Mesodermal cell (in vitro differentiated cells): ENCODE measurements around the gene RIC8B.
A peak's percentile ranks its signal among the peaks of the same experiment; 100 is the strongest.

Source experiments
- H3K27ac ChIP-seq: 2 replicates; pipeline ENCODE4 v1.7.0; 2013; ENCODE audit warnings: mild to moderate bottlenecking, low read depth, low read length, moderate library complexity; ENCODE audit not compliant: severe bottlenecking
- H3K36me3 ChIP-seq: 2 replicates; pipeline ENCODE4 v1.7.1; 2013; ENCODE audit warnings: mild to moderate bottlenecking, low read length, moderate library complexity; ENCODE audit not compliant: control insufficient read depth, insufficient read depth
- H3K4me1 ChIP-seq: one replicate; pipeline ENCODE4 v1.7.1; 2013; ENCODE audit warnings: mild to moderate bottlenecking, low read length; ENCODE audit not compliant: insufficient read depth, control insufficient read depth, poor library complexity, severe bottlenecking
- H3K4me3 ChIP-seq: 2 replicates; pipeline ENCODE4 v1.7.0; 2013; ENCODE audit warnings: low read length, control low read depth, mild to moderate bottlenecking; ENCODE audit not compliant: insufficient read depth, poor library complexity, severe bottlenecking; ENCODE audit errors: extremely low read depth
- H3K9me3 ChIP-seq: 2 replicates; pipeline ENCODE4 v1.7.1; 2013; ENCODE audit warnings: mild to moderate bottlenecking, low read length, moderate library complexity; ENCODE audit not compliant: control insufficient read depth
- WGBS, 2 experiments: methylation state at CpG; one replicate each; pipeline ENCODE4 v1.1.5; 2013; ENCODE audit warnings: missing lambda C conversion rate in 2 of 2; ENCODE audit not compliant: insufficient coverage in 2 of 2; 5-methylcytosine and 5-hydroxymethylcytosine counted together

Gene RIC8B

DNA sequence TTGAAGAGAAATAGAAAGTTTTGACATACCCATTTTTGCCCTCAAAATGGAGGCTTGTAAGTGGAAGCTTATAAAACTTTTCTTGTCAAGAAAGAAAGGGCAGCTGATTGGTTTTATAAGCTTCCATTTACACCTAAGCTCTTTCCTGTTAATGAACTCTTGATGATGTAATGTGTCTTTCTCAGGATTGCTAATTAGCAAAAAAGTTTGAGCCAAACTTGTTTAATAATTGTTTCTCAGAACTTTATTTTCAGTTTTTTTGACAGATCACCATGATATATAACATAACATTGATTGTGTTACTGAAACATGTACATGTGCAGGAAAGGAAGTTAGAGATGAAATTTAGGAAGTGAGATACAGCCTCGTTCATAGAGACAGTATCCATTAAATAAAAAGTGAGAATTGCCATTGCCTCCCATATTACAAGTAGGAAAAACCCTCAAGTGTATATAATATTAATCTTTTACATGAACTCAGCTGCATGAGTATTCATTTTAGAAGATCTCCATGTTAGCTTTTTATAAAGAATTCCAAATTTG is 26.8 kb downstream of the RIC8B start:
- Histone ChIP-seq H3K4me1 (no peaks in the 10 kb centered on the region), H3K9me3 (no peaks in the 10 kb centered on the region), H3K4me3 (no peak overlapping the region), H3K27ac (no peak overlapping the region), H3K36me3 (peaks cover 20% of the 10 kb centered on the region)
- WGBS, 2 experiments = no CpG with 5 or more reads among the region's 1 CpG

DNA sequence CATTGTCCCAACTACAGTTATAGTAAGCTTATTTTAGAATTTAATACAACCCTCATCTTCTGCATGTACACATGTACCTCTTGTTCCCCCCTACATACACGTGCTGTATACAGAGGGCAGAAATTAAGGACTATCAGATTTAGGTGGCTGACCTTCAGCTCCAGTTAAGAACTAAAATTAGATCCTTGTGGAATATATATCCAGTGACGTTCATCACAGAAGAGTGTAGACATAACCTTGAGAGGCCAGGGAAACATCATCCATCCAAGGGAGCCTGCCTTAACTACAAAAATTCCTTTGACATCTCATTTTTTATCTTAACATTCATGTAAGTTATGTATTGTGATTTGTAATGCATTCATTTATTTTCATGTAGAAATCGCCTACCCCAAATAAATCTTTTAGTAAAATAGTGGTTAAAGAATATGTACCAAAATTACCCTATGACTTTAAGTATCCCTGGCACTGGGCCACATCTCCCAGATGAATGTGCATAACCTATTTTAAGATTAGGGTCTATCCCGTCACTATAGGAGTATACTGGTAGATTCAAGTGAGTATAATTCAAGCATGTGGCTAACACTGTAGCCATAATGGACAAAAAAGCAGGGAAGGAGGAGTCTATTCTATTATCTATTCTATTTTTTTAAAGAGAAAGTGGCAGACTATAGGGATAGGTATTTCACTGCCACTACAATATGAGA is 27.5 kb downstream of the RIC8B start:
- no CpG with 5 or more reads among the region's 4 CpGs for WGBS, 2 experiments

DNA sequence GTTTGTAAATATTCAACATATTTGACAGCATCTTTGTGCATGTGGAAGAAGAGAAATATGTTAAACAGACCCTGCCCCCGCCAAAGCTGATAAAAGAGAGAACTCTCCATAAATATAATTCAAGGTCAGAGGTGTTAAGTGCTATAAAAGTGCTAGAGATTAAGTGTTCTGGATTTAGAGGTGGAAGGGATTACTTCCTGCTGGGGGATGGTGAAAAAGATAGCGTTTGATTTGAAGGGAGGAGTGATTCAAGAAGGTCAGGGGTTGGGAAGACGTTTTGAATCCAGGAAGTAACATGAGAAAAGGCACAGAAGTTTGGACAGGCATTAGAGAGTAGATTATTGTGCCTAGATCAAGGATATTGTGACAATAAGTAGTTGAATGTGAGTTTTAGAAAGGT is 30.2 kb downstream of the RIC8B start:
- peaks cover 20% of the 10 kb centered on the region for H3K36me3 ChIP-seq
- no peaks in the 10 kb centered on the region for H3K9me3 ChIP-seq
- no peaks in the 10 kb centered on the region for H3K4me1 ChIP-seq
- no peak overlapping the region for H3K27ac ChIP-seq
- WGBS, 2 experiments = 83 to 86% methylated on average over 2 of the region's 3 CpGs
- no peak overlapping the region for H3K4me3 ChIP-seq

More for the DNA sequence above, 27.5 kb downstream of the RIC8B start:
- H3K4me3 ChIP-seq = no peak overlapping the region
- H3K36me3 ChIP-seq = peaks cover 24% of the 10 kb centered on the region
- no peaks in the 10 kb centered on the region for H3K9me3 ChIP-seq
- no peaks in the 10 kb centered on the region for H3K4me1 ChIP-seq
- H3K27ac ChIP-seq = no peak overlapping the region

DNA sequence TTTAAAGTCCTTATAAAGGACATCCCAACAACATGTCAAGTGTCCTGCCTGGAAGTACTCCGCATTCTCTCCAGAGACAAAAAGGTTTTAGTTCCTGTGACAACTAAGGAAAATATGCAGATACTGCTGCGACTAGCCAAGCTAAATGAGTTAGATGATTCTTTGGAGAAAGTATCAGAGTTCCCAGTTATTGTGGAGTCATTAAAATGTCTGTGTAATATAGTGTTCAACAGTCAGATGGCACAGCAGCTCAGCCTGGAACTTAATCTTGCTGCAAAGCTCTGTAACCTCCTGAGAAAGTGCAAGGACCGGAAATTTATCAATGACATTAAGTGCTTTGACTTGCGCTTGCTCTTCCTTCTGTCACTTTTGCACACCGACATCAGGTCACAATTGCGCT is 40.2 kb downstream of the RIC8B start:
- Histone ChIP-seq H3K36me3 (peaks cover 22% of the 10 kb centered on the region), H3K9me3 (no peaks in the 10 kb centered on the region), H3K27ac (no peak overlapping the region), H3K4me3 (no peak overlapping the region), H3K4me1 (peaks cover 5% of the 10 kb centered on the region)
- WGBS, 2 experiments = 88 to 95% methylated on average over 6 of the region's 6 CpGs

DNA sequence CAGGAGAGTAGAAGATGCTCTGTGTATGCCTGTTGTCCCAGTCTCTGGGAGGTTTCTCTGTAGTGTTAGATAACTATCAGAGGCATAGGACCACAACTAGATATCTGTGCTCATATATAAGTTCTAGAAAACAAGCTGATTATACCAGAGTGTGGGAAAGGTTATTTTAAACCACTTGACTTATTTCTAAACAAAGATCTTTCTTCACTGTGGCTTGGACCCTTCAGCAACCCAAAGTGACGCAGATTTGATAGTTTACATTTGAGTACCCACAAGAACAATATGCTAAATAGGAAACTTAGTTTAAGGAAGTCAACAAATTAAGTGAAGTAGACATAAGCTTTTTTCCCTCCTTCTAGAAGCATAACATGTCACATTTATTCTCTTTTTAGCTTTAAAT is 41.3 kb downstream of the RIC8B start:
- 100% methylated on average over 1 of the region's 1 CpG; no CpG with 5 or more reads in 1 of the 2 experiments for WGBS, 2 experiments
- Histone ChIP-seq H3K4me1 (peaks cover 5% of the 10 kb centered on the region), H3K4me3 (no peak overlapping the region), H3K27ac (no peak overlapping the region), H3K9me3 (no peaks in the 10 kb centered on the region), H3K36me3 (peaks cover 22% of the 10 kb centered on the region)

DNA sequence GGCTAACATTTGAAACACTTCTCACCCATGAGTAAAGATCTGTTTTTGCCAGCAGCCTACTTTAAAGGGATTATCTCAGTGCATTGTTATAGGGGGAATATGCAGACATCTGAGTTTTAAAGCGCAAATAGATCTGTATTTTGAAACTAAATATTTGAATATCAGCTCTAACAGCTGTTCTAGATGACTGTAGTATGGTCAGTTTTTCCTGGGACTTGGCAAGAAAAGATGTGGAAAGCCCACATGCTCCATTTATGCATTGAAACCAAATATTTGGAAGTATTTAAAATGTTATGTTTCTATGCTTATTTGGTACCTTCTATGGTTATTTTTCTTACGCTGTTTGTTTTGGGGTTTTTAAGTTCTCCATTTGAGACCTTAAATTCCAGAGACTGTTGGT is 41.7 kb downstream of the RIC8B start:
- no peak overlapping the region for H3K4me3 ChIP-seq
- peaks cover 22% of the 10 kb centered on the region for H3K36me3 ChIP-seq
- H3K27ac ChIP-seq = no peak overlapping the region
- no peaks in the 10 kb centered on the region for H3K9me3 ChIP-seq
- H3K4me1 ChIP-seq = peaks cover 5% of the 10 kb centered on the region
- WGBS, 2 experiments = 83% methylated on average over 1 of the region's 2 CpGs; no CpG with 5 or more reads in 1 of the 2 experiments

DNA sequence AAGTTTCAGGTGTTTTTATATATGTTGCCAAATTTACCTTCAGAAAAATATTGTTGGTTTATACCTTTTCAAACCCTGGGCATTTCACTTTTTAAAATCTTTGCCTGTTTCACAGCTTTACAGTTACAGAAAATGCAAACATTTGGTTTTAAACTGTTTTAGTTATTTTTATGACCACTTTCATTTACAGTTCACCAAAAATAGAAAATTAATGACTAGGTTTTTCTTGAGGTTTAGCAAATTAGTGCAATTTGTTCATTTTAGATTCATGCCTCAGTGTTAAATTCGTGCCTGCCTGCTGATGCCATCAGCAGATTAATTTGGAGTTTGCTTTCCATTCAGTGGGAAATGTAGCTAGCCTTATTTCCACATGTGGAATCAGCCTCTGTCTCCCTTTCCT is 45.5 kb downstream of the RIC8B start:
- peaks cover 18% of the 10 kb centered on the region for H3K36me3 ChIP-seq
- 86 to 100% methylated on average over 1 of the region's 1 CpG for WGBS, 2 experiments
- no peaks in the 10 kb centered on the region for H3K4me1 ChIP-seq
- no peak overlapping the region for H3K27ac ChIP-seq
- H3K9me3 ChIP-seq = no peaks in the 10 kb centered on the region
- no peak overlapping the region for H3K4me3 ChIP-seq

DNA sequence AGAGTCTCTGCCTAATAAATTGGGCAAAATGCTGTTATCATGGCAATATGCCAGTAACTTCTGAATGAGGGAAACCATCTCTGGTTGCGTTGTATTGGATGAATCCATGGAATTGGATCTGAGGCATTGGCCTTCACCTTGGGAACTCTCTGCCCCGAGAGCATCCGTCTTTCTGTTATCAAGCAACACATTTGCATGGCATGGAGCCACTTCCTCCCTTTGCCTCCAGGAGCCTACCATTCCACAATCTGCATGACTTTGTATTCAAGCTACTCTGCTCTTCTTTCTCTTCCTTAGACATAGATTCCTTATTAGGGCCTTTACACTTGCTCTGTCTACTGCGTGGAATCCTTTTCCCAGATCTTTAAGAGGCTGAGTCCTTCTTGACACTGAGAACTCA is 57.2 kb downstream of the RIC8B start:
- Histone ChIP-seq H3K9me3 (no peaks in the 10 kb centered on the region), H3K4me1 (no peaks in the 10 kb centered on the region), H3K27ac (no peak overlapping the region), H3K4me3 (no peak overlapping the region), H3K36me3 (peaks cover 10% of the 10 kb centered on the region)
- WGBS, 2 experiments = 82 to 91% methylated on average over 4 of the region's 4 CpGs

DNA sequence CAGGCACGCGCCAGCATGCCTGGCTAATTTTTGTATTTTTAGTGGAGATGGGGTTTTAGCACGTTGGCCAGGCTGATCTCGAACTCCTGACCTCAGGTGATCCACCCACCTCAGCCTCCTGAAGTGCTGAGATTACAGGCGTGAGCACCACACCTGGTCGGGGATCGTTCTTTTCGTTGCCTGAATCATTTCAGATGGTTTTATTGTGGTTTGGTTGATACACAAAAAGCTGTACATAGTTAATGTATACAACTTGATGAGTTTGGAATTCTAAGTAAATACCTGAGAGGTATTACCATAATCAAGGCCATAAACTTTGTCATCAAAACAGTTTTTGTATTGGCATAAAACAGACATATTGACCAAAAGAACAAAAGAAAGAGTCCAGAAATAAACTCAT is 63.3 kb downstream of the RIC8B start:
- H3K4me1 ChIP-seq = peaks cover 20% of the 10 kb centered on the region
- no peak overlapping the region for H3K4me3 ChIP-seq
- peaks cover 14% of the 10 kb centered on the region for H3K36me3 ChIP-seq
- H3K9me3 ChIP-seq = no peaks in the 10 kb centered on the region
- WGBS, 2 experiments = 100% methylated on average over 1 of the region's 8 CpGs; no CpG with 5 or more reads in 1 of the 2 experiments
- no peak overlapping the region for H3K27ac ChIP-seq

DNA sequence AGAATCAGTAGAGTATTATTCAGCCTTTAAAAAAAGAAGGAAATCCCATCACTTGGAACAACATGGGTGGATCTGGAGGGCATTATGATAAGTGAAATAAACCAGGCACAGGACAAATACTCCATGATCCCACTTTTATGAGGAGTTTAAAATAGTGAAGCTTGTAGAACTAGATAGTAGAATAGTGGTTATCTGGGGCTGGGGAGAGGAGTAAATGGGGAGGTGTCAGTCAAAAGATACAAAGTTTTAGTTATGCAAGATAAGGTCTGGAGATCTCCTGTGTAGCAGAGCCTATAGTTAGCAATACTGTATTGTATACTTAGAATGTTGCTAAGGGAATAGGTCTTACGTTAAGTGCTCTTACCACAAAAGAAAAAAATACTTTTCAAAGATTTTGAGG is 64.9 kb downstream of the RIC8B start:
- H3K36me3 ChIP-seq = peaks cover 17% of the 10 kb centered on the region
- peak overlapping the region; percentile 80 for H3K27ac ChIP-seq
- peaks cover 20% of the 10 kb centered on the region for H3K4me1 ChIP-seq
- no peaks in the 10 kb centered on the region for H3K9me3 ChIP-seq
- H3K4me3 ChIP-seq = no peak overlapping the region
- no CpG with 5 or more reads among the region's 1 CpG for WGBS, 2 experiments

DNA sequence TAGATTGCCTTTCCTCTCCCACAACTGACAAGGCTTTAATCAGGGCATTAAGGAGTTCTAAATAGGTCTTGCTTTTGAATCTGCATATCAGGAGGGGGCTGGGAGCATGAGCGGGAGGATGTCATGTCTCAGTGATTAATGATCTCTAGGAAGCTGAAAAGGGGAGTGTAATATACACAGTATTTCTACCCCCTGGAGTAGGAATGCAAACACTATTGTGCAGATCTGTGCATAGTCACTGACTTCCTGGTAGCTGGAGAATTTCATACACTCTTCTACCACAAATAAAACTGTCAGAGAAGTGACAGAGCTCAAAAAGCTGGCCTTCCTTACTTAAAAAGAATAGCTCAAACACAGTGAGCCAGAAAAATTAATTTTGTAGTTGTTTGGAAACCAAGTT is 65.8 kb downstream of the RIC8B start:
- Histone ChIP-seq H3K4me3 (no peak overlapping the region), H3K9me3 (no peaks in the 10 kb centered on the region), H3K36me3 (peaks cover 26% of the 10 kb centered on the region), H3K4me1 (peaks cover 20% of the 10 kb centered on the region), H3K27ac (peak overlapping the region; percentile 80)
- no CpG with 5 or more reads among the region's 1 CpG for WGBS, 2 experiments
